NCI-H128 (cell line): ENCODE results near the gene HBE1.

ENCODE experiments used
- DNase-seq: peaks from one replicate; lab custom pipeline; 2025; ENCODE audit not compliant: unreplicated experiment; lab: John Stamatoyannopoulos, UW

Gene HBE1

DNA sequence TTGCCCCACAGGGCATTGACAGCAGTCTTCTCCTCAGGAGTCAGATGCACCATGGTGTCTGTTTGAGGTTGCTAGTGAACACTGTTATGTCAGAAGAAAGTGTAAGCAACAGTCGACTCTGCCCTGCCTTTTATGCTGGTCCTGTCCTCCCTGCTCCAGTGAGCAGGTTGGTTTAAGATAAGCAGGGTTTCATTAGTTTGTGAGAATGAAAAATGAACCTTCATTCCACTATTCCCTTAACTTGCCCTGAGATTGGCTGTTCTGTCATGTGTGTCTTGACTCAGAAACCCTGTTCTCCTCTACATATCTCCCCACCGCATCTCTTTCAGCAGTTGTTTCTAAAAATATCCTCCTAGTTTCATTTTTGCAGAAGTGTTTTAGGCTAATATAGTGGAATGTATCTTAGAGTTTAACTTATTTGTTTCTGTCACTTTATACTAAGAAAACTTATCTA is 35.3 kb downstream of the HBE1 start, which contains the start of gene HBD:
TSS of gene HBD (minus strand) at position 103 of the 454 bp plus-strand sequence. CDS start at position 53, 50 bp downstream.
- DNase-seq: no peak

DNA sequence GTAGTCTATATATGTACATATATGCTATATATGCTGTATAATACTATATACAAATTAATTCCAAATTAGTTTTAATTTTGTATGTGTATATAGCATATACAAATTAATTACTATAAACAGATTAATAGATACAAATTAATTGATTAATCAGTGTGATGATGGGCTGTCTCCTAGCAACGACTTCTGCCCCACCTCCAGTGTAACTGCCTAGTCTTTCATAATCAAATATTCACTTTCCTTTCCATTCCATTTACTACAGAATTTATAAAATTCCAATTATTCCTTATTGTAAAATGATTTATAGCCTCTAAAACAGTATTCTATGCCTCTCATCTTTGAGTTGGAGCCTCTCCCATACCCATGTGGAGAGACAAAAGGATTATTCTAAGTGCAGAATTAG is 36.4 kb downstream of the HBE1 start:
- DNase-seq: no peak

GRCh38 chr11:5232821-5233220 is 36.9 kb downstream of the HBE1 start:
- no peak for DNase-seq

- DNase-seq: no peak
Measured at GRCh38 chr11:5232176-5232575, 37.6 kb downstream of the HBE1 start.

DNA sequence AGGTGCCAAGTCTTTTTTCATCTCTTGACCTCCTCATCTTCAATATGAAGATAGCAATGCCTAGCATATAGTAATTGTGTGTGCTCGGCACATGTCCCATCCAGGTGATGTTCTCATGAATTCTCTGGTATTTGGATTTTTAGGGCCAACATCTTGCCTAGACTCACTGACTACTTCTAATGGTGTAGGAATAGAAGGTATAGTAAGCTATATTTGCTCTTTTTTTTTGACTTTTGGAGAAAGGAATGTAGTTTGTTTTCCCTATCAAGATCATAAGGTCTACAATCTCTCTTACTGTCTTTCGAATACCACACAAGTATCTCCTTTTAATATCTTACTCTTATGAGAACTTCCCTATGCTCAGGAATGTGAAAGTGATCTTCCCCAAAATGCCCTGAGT is 38.6 kb downstream of the HBE1 start:
- no peak for DNase-seq

DNA sequence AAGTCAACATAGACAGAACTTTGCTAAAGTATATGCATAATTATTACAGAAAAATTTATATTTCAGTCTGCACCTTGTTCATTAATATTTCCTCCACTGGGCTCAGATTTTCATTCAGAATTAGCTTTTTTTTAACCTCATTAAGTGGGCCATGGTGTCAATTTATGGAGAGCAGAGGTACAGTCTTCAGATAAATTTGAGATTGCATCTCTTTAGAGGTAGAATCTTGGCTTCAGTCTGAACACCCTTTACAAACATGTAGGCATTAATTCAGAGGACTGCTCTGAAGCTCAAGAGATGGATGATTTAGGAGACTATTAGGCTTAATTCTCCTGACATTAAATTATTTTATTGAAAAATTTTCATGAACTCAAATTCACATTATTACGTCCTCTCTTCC is 39.5 kb downstream of the HBE1 start:
- no peak for DNase-seq

- DNase-seq: no peak
Measured at GRCh38 chr11:5229796-5230195, 39.9 kb downstream of the HBE1 start.

- DNase-seq: no peak
Measured at GRCh38 chr11:5229356-5229755, 40.4 kb downstream of the HBE1 start.

- no peak for DNase-seq
Measured at GRCh38 chr11:5228124-5228523, 41.6 kb downstream of the HBE1 start.

DNA sequence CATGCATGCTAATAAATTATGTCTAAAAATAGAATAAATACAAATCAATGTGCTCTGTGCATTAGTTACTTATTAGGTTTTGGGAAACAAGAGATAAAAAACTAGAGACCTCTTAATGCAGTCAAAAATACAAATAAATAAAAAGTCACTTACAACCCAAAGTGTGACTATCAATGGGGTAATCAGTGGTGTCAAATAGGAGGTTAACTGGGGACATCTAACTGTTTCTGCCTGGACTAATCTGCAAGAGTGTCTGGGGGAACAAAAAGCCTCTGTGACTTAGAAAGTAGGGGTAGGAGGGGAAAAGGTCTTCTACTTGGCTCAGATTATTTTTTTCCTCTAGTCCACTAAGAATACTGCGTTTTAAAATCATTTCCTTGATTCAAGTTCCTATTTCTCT is 42.1 kb downstream of the HBE1 start:
- no peak for DNase-seq

DNA sequence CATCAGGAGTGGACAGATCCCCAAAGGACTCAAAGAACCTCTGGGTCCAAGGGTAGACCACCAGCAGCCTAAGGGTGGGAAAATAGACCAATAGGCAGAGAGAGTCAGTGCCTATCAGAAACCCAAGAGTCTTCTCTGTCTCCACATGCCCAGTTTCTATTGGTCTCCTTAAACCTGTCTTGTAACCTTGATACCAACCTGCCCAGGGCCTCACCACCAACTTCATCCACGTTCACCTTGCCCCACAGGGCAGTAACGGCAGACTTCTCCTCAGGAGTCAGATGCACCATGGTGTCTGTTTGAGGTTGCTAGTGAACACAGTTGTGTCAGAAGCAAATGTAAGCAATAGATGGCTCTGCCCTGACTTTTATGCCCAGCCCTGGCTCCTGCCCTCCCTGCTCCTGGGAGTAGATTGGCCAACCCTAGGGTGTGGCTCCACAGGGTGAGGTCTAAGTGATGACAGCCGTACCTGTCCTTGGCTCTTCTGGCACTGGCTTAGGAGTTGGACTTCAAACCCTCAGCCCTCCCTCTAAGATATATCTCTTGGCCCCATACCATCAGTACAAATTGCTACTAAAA is 42.9 kb downstream of the HBE1 start, which contains the start of gene HBB:
TSS of gene HBB (minus strand) at position 340 of the 579 bp plus-strand sequence. CDS start at position 290, 50 bp downstream.
- no peak for DNase-seq

GRCh38 chr11:5225480-5225871 is 44.3 kb downstream of the HBE1 start:
- no peak for DNase-seq

DNA sequence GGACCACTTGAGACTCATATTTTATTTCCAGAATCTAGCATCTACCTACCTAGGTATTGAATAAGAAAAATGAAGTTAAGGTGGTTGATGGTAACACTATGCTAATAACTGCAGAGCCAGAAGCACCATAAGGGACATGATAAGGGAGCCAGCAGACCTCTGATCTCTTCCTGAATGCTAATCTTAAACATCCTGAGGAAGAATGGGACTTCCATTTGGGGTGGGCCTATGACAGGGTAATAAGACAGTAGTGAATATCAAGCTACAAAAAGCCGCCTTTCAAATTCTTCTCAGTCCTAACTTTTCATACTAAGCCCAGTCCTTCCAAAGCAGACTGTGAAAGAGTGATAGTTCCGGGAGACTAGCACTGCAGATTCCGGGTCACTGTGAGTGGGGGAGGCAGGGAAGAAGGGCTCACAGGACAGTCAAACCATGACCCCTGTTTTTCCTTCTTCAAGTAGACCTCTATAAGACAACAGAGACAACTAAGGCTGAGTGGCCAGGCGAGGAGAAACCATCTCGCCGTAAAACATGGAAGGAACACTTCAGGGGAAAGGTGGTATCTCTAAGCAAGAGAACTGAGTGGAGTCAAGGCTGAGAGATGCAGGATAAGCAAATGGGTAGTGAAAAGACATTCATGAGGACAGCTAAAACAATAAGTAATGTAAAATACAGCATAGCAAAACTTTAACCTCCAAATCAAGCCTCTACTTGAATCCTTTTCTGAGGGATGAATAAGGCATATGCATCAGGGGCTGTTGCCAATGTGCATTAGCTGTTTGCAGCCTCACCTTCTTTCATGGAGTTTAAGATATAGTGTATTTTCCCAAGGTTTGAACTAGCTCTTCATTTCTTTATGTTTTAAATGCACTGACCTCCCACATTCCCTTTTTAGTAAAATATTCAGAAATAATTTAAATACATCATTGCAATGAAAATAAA is 44.9 kb downstream of the HBE1 start:
- no peak for DNase-seq

- no peak for DNase-seq
Measured at GRCh38 chr11:5223686-5224085, 46.1 kb downstream of the HBE1 start.

GRCh38 chr11:5223146-5223545 is 46.6 kb downstream of the HBE1 start:
- DNase-seq: no peak
